Neuronal stem cell (in vitro differentiated cells): ENCODE data around the gene TRIM45.

Source experiments
- DNase-seq: peaks from one replicate; pipeline ENCODE4 v3.0.0-alpha.2; 2013; ENCODE audit warnings: low spot score
- H2AFZ ChIP-seq: one replicate; pipeline ENCODE4 v1.6.1; 2013; ENCODE audit warnings: mild to moderate bottlenecking, low read length, inconsistent platforms
- H2AK5ac ChIP-seq: 2 replicates; pipeline ENCODE4 v1.6.1; 2013; ENCODE audit warnings: low read depth, mild to moderate bottlenecking, inconsistent platforms, low read length, moderate library complexity, mixed read lengths
- H2BK120ac ChIP-seq: 2 replicates; pipeline ENCODE4 v1.6.1; 2013; ENCODE audit warnings: low read depth, mild to moderate bottlenecking, inconsistent platforms, low read length, moderate library complexity, mixed read lengths
- H2BK12ac ChIP-seq: one replicate; pipeline ENCODE4 v1.6.1; 2013; ENCODE audit warnings: low read length, inconsistent platforms
- H2BK15ac ChIP-seq: 2 replicates; pipeline ENCODE4 v1.6.1; 2013; ENCODE audit warnings: mild to moderate bottlenecking, low read length, inconsistent platforms, mixed read lengths
- H2BK5ac ChIP-seq: one replicate; pipeline ENCODE4 v1.6.1; 2013; ENCODE audit warnings: inconsistent platforms, mild to moderate bottlenecking, low read length, moderate library complexity
- H3K14ac ChIP-seq: one replicate; pipeline ENCODE4 v1.6.1; 2013; ENCODE audit warnings: low read length, inconsistent platforms
- H3K18ac ChIP-seq: 2 replicates; pipeline ENCODE4 v1.6.1; 2013; ENCODE audit warnings: low read length, inconsistent platforms
- H3K23ac ChIP-seq: 2 replicates; pipeline ENCODE4 v1.6.1; 2013; ENCODE audit warnings: low read depth, mild to moderate bottlenecking, mixed read lengths, low read length, inconsistent platforms; ENCODE audit not compliant: poor library complexity
- H3K27ac ChIP-seq: replicated peaks from 3 replicates; pipeline ENCODE4 v1.5.1; 2013; ENCODE audit warnings: low read length, inconsistent platforms
- H3K27me3 ChIP-seq, 3 experiments: 2 replicates each; pipeline ENCODE4 v1.6.1; 2013; ENCODE audit warnings: low read length in 3 of 3, mild to moderate bottlenecking in 2 of 3, inconsistent platforms in 1 of 3, low read depth in 1 of 3, mixed read lengths in 1 of 3, moderate library complexity in 1 of 3; ENCODE audit not compliant: control insufficient read depth in 3 of 3, insufficient read depth in 3 of 3
- H3K36me3 ChIP-seq, 2 donors: replicated peaks in 1 of 2; 2 replicates each; pipeline ENCODE4 v1.6.1; 2013; ENCODE audit warnings: low read length in 2 of 2; ENCODE audit not compliant: control insufficient read depth in 2 of 2, insufficient read depth in 2 of 2
- H3K4ac ChIP-seq: 2 replicates; pipeline ENCODE4 v1.6.1; 2013; ENCODE audit warnings: inconsistent platforms, mild to moderate bottlenecking, low read length, moderate library complexity
- H3K4me1 ChIP-seq, 2 donors: 1 replicate in 1 of 2; 2 replicates in 1 of 2; pipeline ENCODE4 v1.6.1; 2013; ENCODE audit warnings: low read length in 2 of 2, low read depth in 1 of 2; ENCODE audit not compliant: control insufficient read depth in 2 of 2, insufficient read depth in 1 of 2
- H3K4me2 ChIP-seq: one replicate; pipeline ENCODE4 v1.6.1; 2013; ENCODE audit warnings: mild to moderate bottlenecking, low read length, inconsistent platforms; ENCODE audit not compliant: insufficient read depth, poor library complexity, severe bottlenecking
- H3K4me3 ChIP-seq, 2 donors: 2 replicates each; pipeline ENCODE4 v1.5.1; 2013; ENCODE audit warnings: low read length in 2 of 2, mild to moderate bottlenecking in 2 of 2, inconsistent platforms in 1 of 2, moderate library complexity in 1 of 2
- H3K79me1 ChIP-seq: one replicate; pipeline ENCODE4 v1.6.1; 2013; ENCODE audit warnings: low read depth, mild to moderate bottlenecking, inconsistent platforms, low read length, moderate library complexity
- H3K9ac ChIP-seq: one replicate; pipeline ENCODE4 v1.6.1; 2013; ENCODE audit warnings: mild to moderate bottlenecking, low read depth, low read length, inconsistent platforms; ENCODE audit not compliant: poor library complexity
- H3K9me3 ChIP-seq, 2 donors: replicated peaks in 1 of 2; 2 replicates each; pipeline versions ENCODE3 to v1.6.1; 2013; ENCODE audit warnings: low read length in 2 of 2, mild to moderate bottlenecking in 2 of 2, inconsistent platforms in 1 of 2, low read depth in 1 of 2, mixed read lengths in 1 of 2, moderate library complexity in 1 of 2; ENCODE audit not compliant: control insufficient read depth in 2 of 2, insufficient read depth in 1 of 2
- H4K8ac ChIP-seq: one replicate; pipeline ENCODE4 v1.6.1; 2013; ENCODE audit warnings: low read depth, mild to moderate bottlenecking, inconsistent platforms, low read length, moderate library complexity
- H4K91ac ChIP-seq: one replicate; pipeline ENCODE4 v1.6.1; 2013; ENCODE audit warnings: low read length, low read depth, mild to moderate bottlenecking, inconsistent platforms; ENCODE audit not compliant: poor library complexity
- WGBS, 2 donors: extraction: QIAGEN DNeasy Blood & Tissue Kit; methylation state at CpG; one replicate each; pipeline ENCODE4 v1.1.7; 2013; ENCODE audit warnings: missing lambda C conversion rate in 2 of 2, mixed read lengths in 1 of 2; ENCODE audit not compliant: insufficient read length in 2 of 2, insufficient replicate concordance in 1 of 2; ENCODE audit errors: extremely low coverage in 2 of 2; 5-methylcytosine and 5-hydroxymethylcytosine counted together

TRIM45 gene

GRCh38 chr1:117093091-117093534, 28.4 kb downstream of the TRIM45 start:
- Histone ChIP-seq H3K27ac (peak overlapping the region; percentile 14), H3K9me3 (no peaks in the 10 kb centered on the region), H3K4ac (no peak overlapping the region), H3K14ac (no peak overlapping the region), H3K23ac (no peak overlapping the region), H2BK5ac (no peak overlapping the region), H3K4me2 (no peak overlapping the region), H3K9ac (no peak overlapping the region), H3K27me3 (no peaks in the 10 kb centered on the region), H4K8ac (no peak overlapping the region), H2BK15ac (no peak overlapping the region), H3K18ac (no peak overlapping the region), H3K4me3 (no peak overlapping the region), H4K91ac (no peak overlapping the region), H2BK120ac (no peak overlapping the region), H3K4me1 (peaks cover 22 to 26% of the 10 kb centered on the region in 2 donors), H3K36me3 (peaks cover 11 to 97% of the 10 kb centered on the region in 2 donors), H2AK5ac (no peak overlapping the region), H2BK12ac (no peak overlapping the region), H2AFZ (peak overlapping the region; percentile 55), H3K79me1 (no peaks in the 10 kb centered on the region)
- peak; percentile 23 for DNase-seq
- no CpG with 5 or more reads among the region's 7 CpGs for WGBS, 2 donors

- Histone ChIP-seq H3K4me3 (no peak overlapping the region), H3K36me3 (peaks cover 10 to 97% of the 10 kb centered on the region in 2 donors)
- no CpG with 5 or more reads among the region's 5 CpGs for WGBS, 2 donors
Measured at GRCh38 chr1:117092594-117092993, 29.0 kb downstream of the TRIM45 start.

GRCh38 chr1:117089996-117090395, 31.6 kb downstream of the TRIM45 start:
- Histone ChIP-seq H3K4me2 (no peak overlapping the region), H2BK120ac (no peak overlapping the region), H2BK12ac (no peak overlapping the region), H2AK5ac (no peak overlapping the region), H4K8ac (no peak overlapping the region), H3K4me3 (no peak overlapping the region), H3K27ac (no peak overlapping the region), H3K27me3 (no peaks in the 10 kb centered on the region), H2BK15ac (no peak overlapping the region), H4K91ac (no peak overlapping the region), H3K9me3 (no peaks in the 10 kb centered on the region), H3K18ac (no peak overlapping the region), H2AFZ (no peak overlapping the region), H3K4ac (no peak overlapping the region), H3K9ac (no peak overlapping the region), H3K14ac (no peak overlapping the region), H2BK5ac (no peak overlapping the region), H3K36me3 (peaks cover 10 to 90% of the 10 kb centered on the region in 2 donors), H3K79me1 (no peaks in the 10 kb centered on the region), H3K4me1 (peaks cover 18 to 19% of the 10 kb centered on the region in 2 donors), H3K23ac (no peak overlapping the region)
- no peak for DNase-seq
- WGBS, 2 donors: no CpG with 5 or more reads among the region's 2 CpGs

More at GRCh38 chr1:117092594-117092993, 29.0 kb downstream of the TRIM45 start:
- Histone ChIP-seq H3K79me1 (no peaks in the 10 kb centered on the region), H3K18ac (no peak overlapping the region), H2BK15ac (no peak overlapping the region), H3K27me3 (no peaks in the 10 kb centered on the region), H3K27ac (no peak overlapping the region), H2BK12ac (no peak overlapping the region), H4K8ac (no peak overlapping the region), H4K91ac (no peak overlapping the region), H2AK5ac (no peak overlapping the region), H3K4me1 (peaks cover 22 to 26% of the 10 kb centered on the region in 2 donors), H3K14ac (no peak overlapping the region), H2AFZ (peak overlapping the region; percentile 55), H3K4me2 (no peak overlapping the region), H3K4ac (no peak overlapping the region), H3K9ac (no peak overlapping the region), H3K9me3 (no peaks in the 10 kb centered on the region), H3K23ac (no peak overlapping the region), H2BK120ac (no peak overlapping the region), H2BK5ac (no peak overlapping the region)
- DNase-seq: no peak

- no CpG with 5 or more reads among the region's 6 CpGs for WGBS, 2 donors
- no peak overlapping the region for H2BK120ac ChIP-seq
- peaks cover 3 to 5% of the 10 kb centered on the region in 2 donors for H3K4me1 ChIP-seq
- H3K27ac ChIP-seq: no peak overlapping the region
- DNase-seq: no peak
- H2BK12ac ChIP-seq: no peak overlapping the region
- H3K4ac ChIP-seq: no peak overlapping the region
- H2AFZ ChIP-seq: no peak overlapping the region
- H3K23ac ChIP-seq: no peak overlapping the region
- H3K18ac ChIP-seq: no peak overlapping the region
- no peaks in the 10 kb centered on the region for H3K27me3 ChIP-seq
- H4K8ac ChIP-seq: no peak overlapping the region
- no peaks in the 10 kb centered on the region for H3K9me3 ChIP-seq
- H3K14ac ChIP-seq: no peak overlapping the region
- H3K79me1 ChIP-seq: no peaks in the 10 kb centered on the region
- H4K91ac ChIP-seq: no peak overlapping the region
- H2BK15ac ChIP-seq: no peak overlapping the region
- peaks cover 13 to 89% of the 10 kb centered on the region in 2 donors for H3K36me3 ChIP-seq
- H3K4me3 ChIP-seq: no peak overlapping the region
- no peak overlapping the region for H2AK5ac ChIP-seq
- H3K9ac ChIP-seq: no peak overlapping the region
- H2BK5ac ChIP-seq: no peak overlapping the region
- no peak overlapping the region for H3K4me2 ChIP-seq
Measured at GRCh38 chr1:117087686-117088085, 33.9 kb downstream of the TRIM45 start.
